ENCODE data around the gene GSTM1.
"Not testable (repeated sequence)": the region's sequence is repeated elsewhere in the genome, so short reads cannot be mapped to it uniquely, and the experiment has no call there.

The GSTM1 gene

DNA sequence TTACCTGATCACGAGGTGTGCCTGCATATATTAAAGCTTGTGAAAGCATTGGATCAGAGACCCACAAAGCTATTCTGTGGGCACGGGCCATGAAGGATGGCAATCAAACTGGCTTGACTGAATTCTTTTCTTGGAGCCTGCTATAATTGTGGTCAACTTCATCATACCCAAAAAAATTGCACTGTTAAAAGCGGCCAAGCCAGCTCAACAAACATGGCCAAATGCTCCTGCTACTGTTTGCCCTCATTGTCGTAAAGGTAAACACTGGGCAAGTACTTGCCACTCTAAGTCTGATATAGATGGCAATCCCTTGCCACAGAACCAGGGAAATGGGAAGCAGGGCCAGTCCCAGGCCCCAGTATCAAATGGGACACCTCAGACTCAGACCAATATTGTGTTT, 17.8 kb downstream of the GSTM1 start:
- DNase-seq, result no peak

DNA sequence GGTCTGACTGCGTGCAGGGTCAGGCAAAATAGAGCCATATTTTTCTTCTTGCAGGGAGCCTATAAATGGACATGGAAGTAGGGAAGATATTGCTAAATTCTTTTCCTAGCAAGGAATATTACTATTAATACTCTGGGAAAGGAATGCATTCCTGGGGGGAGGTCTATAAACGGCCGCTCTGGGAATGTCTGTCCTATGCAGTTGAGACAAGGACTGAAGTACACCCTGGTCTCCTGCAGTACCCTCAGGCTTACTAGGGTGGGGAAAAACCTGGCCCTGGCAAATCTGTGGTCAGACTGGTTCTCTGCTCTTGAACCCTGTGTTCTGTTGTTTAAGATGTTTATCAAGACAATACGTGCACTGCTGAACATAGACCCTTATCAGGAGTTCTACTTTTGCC, 21.3 kb downstream of the GSTM1 start:
- DNase-seq, result not testable (repeated sequence)

DNA sequence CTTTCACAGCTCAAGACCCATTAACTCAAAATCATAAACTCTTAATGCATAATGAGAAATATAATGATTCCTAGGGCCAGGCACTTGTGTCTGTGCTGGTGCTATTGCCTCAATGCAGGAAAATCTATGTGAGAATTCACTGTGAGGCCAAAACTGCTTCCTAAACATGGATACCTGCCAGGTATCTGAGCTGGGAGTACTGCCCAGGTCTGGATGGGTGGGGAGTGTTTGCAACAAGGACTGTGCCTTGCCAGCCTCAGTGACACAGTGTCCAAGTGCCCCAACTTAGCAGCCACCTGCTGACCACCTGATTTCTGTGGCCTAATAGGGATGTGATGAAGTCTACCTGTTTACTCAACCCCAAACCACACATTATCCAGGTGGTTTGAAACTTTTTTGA, 22.2 kb downstream of the GSTM1 start:
- not testable (repeated sequence) for DNase-seq

DNA sequence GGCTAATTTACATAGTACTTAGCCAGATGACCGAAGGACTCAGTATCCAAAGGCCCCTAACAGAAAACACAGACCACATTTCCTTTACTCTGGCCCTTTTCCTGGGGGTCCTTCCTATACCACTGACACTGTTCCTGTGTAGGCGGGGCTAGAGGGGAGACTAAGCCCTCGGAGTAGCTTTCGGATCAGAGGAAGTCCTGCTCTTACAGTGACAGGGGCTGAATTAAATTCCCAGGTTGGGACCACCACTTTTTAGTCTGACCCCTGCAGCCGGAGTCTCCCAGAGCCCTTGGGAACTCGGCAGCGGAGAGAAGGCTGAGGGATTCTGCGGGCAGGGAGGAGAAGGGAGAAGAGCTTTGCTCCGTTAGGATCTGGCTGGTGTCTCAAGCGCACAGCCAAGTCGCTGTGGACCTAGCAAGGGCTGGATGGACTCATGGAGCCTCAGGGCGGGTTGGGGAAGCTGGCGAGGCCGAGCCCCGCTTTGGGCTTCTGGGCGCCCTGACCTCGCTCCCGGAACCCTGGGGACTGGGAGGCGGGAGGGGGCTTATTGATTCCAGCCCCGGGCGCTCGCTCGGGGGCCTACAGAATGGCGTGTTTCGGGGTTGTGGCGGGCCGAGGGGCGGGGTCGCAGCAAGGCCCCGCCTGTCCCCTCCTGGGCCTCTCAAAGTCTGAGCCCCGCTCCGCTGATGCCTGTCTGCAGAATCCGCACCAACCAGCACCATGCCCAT, 24.1 kb downstream of the GSTM1 start, which contains the start of gene GSTM5:
TSS of gene GSTM5 (plus strand) at position 659 of the 728 bp plus-strand sequence. CDS start at position 721, 62 bp downstream.
- DNase-seq, result not testable (repeated sequence)

DNA sequence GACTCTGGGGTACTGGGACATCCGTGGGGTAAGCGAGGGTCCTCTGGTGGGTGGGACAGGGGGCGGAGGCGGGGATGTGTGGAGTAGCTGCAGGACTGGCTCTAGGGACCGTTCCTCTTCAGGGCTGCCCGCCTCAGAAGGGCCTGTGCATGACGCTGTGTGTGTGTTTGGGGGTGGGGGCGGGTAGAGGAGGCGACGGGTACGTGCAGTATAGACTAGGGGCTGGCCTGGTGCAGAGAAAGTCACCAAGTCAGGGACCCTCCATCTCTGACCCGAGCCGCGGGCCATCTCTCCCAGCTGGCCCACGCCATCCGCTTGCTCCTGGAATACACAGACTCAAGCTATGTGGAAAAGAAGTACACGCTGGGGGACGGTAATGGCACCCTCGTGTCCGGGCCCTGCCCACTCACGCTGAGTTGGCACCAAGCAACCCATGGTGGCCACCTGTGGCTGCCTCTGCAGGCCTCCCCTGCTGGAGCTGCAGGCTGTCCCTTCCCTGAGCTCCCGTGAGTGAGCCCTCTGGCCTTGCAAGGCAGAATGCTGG, 24.8 kb downstream of the GSTM1 start:
- no peak for DNase-seq

DNA sequence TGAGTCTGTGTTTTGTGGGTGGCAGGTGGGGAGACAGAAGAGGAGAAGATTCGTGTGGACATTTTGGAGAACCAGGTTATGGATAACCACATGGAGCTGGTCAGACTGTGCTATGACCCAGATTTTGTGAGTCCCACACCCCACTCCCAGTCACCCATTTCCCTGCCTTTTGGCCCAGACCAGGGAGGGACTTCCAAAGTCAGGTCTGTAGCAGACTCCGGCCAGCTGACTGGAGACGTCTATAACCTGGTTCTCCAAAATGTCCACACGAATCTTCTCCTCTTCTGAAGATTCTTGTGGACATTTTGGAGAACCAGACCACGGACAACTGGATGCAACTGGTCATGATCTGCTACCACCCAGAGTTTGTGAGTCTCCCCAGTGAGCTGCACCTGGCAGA, 26.0 kb downstream of the GSTM1 start:
- DNase-seq, result no peak

DNA sequence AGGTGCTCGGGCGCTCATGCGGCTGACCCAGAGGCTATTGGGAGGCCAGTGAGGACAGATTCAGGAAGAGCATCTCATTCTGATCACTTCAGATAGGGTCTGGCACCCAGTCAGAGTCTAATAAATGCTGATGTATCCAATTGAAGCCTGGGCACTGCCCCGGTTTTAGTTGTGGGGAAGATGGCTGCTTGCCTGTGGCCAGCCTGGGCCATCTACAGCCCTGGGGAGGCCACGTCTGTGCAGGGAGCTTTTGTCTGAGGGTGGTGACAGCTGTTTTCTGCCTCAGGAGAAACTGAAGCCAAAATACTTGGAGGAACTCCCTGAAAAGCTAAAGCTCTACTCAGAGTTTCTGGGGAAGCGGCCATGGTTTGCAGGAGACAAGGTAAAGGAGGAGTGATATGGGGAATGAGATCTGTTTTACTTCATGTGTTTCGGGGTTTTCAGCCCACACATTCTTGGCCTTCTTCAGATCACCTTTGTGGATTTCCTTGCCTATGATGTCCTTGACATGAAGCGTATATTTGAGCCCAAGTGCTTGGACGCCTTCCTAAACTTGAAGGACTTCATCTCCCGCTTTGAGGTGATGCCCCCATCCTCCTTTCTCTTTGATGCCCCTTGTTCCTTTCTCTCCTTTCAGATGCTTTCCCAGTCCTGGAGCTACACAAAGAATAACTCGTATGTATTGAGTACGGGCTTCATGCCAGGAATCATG, 27.2 kb downstream of the GSTM1 start:
- no peak for DNase-seq

DNA sequence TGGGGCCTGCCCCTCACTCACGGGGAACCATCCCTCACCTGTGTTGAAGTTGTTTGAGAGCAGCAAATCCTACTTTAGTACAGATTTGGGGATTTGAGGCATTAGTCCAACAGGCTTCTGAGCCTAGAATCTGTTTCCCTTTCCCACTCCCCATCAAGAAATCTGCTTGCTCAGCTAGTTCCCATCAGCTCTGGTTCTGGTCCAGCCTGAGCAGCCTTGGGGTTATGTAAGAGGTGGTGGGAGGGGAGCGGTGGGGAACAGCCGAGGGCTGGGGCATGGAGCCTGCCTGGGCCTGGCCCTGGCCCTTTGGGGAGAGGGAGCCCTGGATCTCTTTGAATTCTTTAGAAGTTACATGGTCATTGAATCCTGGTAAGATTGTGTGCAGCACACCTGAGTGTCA, 28.5 kb downstream of the GSTM1 start:
- no peak for DNase-seq

DNA sequence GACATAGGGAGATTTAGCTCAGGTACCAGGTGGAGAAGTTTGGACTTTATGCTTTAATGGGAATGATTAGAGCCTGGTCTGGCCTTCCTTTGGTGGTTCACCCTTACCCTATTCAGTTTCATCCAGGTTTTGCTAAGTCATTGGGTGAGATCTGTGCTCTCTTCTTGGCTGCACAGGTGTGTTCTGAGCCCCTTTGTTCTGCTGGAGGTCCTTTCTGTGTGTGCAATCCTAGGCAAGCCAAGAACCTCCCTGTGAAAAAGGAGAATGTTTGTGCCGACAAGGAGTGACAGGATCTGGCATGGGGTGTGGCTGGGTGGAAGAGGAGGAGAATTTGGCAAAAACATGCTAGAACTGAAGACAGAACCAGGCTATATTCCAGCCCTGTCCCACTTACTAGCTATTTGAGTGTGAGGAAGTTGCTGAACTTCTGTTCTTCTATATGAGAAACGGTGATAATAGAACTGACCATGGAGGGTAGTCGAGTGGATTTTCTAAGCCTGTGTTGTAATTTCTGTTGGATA, 29.0 kb downstream of the GSTM1 start:
- no peak for DNase-seq

DNA sequence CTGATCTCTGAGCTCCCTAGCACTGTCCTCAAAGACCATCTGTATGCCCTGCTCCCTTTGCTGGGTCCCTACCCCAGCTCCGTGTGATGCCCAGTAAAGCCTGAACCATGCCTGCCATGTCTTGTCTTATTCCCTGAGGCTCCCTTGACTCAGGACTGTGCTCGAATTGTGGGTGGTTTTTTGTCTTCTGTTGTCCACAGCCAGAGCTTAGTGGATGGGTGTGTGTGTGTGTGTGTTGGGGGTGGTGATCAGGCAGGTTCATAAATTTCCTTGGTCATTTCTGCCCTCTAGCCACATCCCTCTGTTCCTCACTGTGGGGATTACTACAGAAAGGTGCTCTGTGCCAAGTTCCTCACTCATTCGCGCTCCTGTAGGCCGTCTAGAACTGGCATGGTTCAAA, 30.1 kb downstream of the GSTM1 start:
- DNase-seq, result no peak

DNA sequence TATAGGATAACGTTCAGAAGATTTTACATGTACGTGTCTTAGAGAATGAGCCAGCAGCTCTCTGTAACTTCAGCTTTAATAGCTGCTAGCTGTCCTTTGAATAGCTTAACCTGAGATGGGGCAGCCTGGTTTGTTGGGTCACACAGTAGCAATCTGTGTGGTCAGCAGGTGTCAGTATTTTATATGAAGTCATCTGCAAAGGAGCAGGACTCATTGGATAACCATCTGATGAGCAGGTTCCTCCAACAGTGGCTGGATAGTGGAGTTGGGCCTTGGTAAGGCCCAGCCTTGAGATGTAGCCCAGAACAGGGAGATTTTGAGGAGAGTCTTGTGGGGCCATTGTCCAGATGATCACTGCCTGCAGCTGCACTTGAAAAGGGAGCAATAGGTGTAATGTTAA, 30.9 kb downstream of the GSTM1 start:
- no peak for DNase-seq

DNA sequence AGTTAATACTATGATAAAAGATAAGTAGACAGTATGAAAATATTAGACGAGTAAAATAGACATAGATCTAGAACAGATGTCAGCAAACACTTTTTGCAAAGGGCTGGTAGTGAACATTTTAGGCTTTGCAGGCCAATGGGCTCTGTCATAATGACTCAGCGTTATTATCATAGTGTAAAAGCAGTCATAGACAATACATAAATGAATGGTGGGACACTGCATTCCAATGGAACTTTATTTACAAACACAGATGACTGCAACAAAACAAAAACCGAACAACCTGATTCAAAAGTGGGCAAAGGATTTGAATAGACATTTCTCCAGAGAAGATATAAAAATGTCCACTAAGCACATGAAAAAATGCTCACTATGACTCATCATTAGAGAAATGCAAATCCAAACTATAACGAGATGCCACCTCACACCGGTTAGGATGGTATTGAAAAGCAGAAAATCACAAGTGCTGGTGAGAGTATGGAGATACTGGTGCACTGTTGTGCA, 31.8 kb downstream of the GSTM1 start:
- DNase-seq, result no peak

DNA sequence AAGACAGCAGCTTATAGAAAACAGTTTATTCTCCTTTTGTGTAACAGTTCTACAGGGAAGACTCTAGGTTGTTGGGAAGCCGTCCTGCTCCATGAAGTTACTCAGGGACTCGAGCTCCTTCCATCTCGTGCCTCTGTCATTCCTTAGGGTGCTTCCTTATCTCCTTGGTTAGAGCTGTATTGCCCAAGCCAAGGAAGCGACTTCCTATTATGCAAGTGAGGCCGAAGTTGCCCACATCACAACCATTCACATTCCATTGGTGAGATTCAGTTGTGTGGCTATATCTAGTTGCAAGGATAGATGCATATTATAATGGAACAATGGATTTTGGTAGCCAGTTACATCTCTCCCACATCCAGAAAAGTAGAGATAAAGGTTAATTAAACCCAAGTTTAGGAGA, 33.4 kb downstream of the GSTM1 start:
- DNase-seq, result no peak

DNA sequence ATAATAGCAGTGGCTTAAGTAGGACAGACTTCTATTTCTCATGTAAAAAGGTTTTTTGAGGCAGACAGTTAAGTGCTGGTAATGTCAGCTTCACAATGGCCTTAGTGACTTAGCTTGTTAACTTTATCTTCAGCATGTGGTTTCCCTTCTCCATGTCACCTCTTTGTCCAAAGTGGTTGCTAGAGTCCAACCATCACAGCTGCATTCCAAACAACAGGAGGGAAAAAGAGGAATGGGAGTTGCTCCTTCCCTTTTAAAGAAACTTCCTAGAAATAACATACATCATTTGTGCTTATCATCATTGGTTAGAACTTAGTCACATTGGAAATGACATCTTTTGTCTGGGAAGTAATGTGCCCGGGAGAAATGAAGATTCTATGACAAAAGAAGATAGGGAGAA, 34.4 kb downstream of the GSTM1 start:
- DNase-seq, result no peak

DNA sequence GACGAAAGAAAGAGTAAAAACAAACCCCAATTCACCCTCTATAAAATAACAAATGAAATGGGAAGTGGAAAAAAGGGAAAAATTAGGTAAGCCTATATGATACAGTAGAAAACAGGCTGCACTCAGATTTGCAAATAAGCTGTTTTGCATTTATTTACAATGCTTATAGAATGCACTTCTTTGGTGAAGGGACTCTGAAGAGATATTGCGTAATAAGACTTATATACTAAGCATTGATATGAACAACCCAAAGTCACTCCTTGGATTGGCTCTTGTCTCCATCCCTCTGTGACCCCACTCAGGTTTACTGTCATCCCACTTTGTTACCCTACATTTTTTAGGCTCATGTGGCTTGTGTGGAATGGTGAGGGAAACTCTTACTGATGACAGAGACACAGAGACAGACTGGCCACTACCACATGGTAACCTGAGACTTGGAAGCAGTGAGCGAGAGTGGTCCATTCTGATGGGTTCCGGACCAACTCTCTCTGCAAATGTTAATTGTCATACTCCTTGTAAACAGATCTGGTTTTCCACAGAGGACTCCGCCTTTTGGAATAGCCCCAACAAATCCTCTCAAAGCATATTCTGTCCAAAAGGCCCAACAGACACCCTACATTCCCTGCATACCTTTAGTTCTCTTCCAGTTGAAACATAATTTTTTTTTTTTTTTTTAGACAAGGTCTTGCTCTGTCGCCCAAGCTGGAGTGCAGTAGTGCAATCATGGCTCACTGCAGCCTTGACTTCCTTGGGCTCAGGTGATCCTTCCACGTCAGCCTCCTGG, 35.5 kb downstream of the GSTM1 start:
- DNase-seq, result no peak

DNA sequence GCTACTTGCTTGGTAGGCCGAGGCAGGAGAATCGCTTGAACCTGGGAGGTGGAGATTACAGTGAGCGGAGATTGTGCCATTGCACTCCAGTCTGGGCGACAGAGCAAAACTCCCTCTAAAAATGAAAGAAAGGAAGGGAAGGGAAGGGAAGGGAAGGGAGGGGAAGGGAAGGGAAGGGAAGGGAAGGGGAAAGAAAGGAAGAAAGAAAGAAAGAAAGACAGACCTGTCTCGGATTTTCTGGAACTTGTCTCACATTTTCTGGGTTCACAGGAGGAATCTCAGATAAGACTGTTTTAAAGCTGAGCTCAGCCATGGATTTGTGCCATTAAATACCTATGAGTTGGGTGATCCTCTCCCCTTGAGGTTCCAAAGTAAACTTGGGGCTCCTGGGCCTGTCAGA, 37.3 kb downstream of the GSTM1 start:
- no peak for DNase-seq

DNA sequence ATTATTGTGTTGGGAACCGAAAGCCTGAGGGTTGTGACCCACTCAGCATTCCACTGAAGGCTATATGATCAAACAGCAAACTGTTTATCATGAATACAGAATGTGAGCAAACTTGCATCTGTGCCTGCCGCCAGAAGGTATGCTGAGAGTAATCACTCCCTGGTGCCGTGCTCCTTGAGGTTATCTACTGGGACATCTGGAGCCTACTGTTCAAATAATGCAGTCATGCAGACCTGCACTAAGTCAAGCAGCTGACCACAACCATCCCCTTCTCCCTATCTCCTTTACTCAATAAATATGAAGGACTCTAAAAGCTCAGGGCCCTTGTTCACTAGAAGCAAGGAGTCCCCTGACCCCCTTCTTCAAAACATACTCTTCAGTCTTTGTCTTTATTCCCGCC, 37.9 kb downstream of the GSTM1 start:
- no peak for DNase-seq

DNA sequence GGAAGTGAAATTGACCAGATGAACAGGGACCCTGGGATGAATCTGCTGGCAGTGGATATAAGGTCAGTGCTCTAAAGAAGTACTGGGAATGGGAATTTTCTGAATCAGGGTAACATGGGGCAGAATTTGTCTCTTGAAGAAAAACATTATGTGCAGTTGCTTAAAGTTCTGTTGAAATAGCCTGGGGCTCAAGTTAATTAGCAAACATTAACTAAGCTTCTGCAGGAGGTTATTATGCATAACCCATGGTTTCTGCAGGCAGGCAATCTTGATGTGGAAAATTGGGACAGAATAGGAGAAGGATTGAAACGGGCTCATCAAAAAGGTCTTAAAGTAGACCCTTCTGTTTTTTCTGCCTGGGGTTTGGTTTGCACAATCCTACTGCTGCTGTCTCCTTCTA, 38.4 kb downstream of the GSTM1 start:
- DNase-seq, result no peak

DNA sequence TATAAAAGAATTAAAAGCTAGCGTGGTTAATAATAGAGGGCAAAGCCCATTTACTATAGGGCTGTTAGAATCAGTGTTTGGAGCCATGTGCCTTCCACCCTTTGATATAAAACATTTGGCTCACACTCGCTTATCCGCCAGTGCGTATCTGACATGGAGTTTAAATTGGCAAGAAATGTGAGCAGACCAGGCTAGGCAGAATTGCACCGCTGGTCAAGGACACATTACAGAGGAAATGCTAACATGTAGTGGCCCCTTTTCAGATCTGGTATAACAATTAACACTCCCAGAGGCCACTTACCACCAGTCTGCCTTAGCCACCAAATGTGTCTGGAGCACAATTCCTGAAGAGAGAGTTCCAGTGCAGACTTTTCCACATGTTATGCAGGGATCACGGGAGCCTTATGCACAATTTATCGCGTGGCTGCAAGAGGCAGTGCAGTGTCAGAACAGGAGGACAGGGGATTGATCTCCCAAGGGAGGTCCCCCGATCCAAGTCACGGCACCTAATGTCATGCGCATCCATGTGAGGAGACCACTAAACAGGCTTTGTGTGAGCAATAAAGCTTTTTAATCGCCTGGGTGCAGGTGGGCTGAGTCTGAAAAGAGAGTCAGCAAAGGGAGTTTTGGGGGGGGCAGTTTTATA, 39.2 kb downstream of the GSTM1 start:
- no peak for DNase-seq

DNA sequence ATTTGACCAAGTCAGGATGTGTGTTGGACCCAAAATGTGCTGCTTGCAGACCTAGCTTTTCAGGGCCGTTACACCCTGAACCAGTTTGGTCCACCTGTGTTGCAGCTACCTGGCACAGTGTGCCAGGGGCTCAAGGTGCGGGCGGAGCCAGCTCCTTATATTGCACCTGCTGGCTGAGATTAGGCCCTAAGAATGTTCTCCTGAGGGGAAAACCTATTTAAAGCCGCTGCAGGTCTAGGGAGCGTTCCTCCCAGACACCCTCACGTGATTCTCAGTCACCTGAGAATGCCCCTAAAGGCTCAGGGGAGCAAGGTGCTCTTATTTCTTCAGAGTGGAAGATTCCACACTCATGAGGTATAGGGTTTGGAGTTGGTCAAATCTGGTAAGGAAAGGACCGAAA, 41.3 kb downstream of the GSTM1 start:
- no peak for DNase-seq

DNA sequence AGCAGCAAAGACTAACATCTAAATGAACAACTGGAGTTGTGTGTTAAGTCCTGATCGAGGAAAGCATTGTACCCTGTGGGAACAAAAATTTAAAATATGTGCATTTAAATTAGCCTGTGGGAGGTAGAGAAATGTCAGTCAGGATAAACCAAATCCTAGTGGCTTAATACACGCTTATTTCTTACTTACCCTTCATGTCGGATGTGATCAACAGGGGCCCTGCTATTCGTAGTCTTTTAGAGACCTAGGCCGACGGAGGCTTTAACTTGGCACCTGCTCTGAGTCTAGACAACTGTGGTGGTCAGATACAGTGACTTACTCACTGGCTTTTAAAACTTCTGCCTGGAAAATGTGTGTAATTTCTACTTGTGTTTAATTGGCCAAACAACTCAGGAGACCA, 43.0 kb downstream of the GSTM1 start:
- no peak for DNase-seq

DNA sequence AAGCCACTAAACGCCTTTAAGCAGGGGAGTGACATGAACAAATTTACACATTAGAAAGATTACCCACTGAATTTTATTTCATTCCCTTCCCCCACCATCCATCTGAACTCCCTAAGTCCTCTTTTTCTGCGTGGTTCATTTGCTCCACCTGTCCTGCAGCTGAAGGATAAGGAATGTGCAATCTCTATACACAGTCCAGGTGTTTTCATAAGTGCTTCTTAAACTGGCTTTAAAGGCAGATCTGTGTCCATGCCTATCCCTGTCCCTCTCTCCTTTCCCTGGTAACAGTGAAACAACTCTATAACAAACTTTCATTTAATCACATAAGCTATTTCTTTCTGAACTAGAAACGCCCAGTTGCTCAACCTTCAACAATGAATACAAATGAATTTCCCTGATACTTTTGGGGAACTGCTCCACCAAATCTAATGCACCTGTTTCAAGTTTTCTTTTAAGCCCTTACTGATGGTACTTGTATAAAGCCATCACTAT, 44.8 kb downstream of the GSTM1 start:
- DNase-seq, result no peak

Data from COR-L47 (cell line).